ENCODE data around the gene IKZF3. TPM values are rescaled to one million over a fixed set of nuclear protein-coding genes. Genes with fewer than 3 reads are reported as not detected.

The IKZF3 gene
- total RNA-seq, 4 donors from 2014 or later, result 0.30 to 1.9 (median 1.0) TPM

- Histone ChIP-seq H3K9me3 (peaks cover 0 to 38% (median 7%) of the 10 kb centered on the region in 4 donors), H3K4me1 (no peaks in the 10 kb centered on the region), H3K27ac (no peak overlapping the region), H3K4me3 (no peak overlapping the region), H3K36me3 (no peaks in the 10 kb centered on the region), H3K27me3 (no peaks in the 10 kb centered on the region)
- no peak for DNase-seq (ENCODE audit: low spot score in 2 of 2)
- TF ChIP-seq CTCF (IDR thresholded peaks at IDR 0.05) (no peak), POLR2A (IDR thresholded peaks at IDR 0.05) (no peak), EP300 (IDR thresholded peaks at IDR 0.05) (no peak)
- 91 to 96% methylated on average over 10 to 17 of the region's 17 CpGs for WGBS, 2 donors
Measured at GRCh38 chr17:39835038-39835786, 28.9 kb downstream of the IKZF3 start.

GRCh38 chr17:39834017-39834416 lies 30.1 kb downstream of the IKZF3 start:
- peaks cover 0 to 38% (median 7%) of the 10 kb centered on the region in 4 donors for H3K9me3 ChIP-seq
- H3K27me3 ChIP-seq, result no peaks in the 10 kb centered on the region
- TF ChIP-seq POLR2A (IDR thresholded peaks at IDR 0.05) (no peak), CTCF (IDR thresholded peaks at IDR 0.05) (no peak), EP300 (IDR thresholded peaks at IDR 0.05) (no peak)
- H3K4me1 ChIP-seq, result no peaks in the 10 kb centered on the region
- H3K4me3 ChIP-seq, result no peak overlapping the region
- no peak for DNase-seq (ENCODE audit: low spot score in 2 of 2)
- H3K27ac ChIP-seq, result no peak overlapping the region
- H3K36me3 ChIP-seq, result no peaks in the 10 kb centered on the region

GRCh38 chr17:39831588-39831987 lies 32.5 kb downstream of the IKZF3 start:
- Histone ChIP-seq H3K4me1 (no peaks in the 10 kb centered on the region), H3K9me3 (peaks cover 0 to 17% (median 0%) of the 10 kb centered on the region in 4 donors), H3K36me3 (no peaks in the 10 kb centered on the region), H3K4me3 (no peak overlapping the region), H3K27ac (no peak overlapping the region), H3K27me3 (peaks cover 0 to 11% of the 10 kb centered on the region in 2 donors)
- TF ChIP-seq CTCF (IDR thresholded peaks at IDR 0.05) (no peak), EP300 (IDR thresholded peaks at IDR 0.05) (no peak), POLR2A (IDR thresholded peaks at IDR 0.05) (no peak)
- WGBS, 2 donors, result 79% methylated on average over 2 of the region's 2 CpGs
- no peak for DNase-seq (ENCODE audit: low spot score in 2 of 2)

- Histone ChIP-seq H3K4me3 (no peak overlapping the region), H3K27me3 (peaks cover 0 to 16% of the 10 kb centered on the region in 2 donors), H3K9me3 (peaks cover 0 to 9% (median 0%) of the 10 kb centered on the region in 4 donors), H3K4me1 (no peaks in the 10 kb centered on the region), H3K27ac (no peak overlapping the region), H3K36me3 (no peaks in the 10 kb centered on the region)
- TF ChIP-seq CTCF (IDR thresholded peaks at IDR 0.05) (no peak), EP300 (IDR thresholded peaks at IDR 0.05) (no peak), POLR2A (IDR thresholded peaks at IDR 0.05) (no peak)
- WGBS, 2 donors, result 89 to 93% methylated on average over 4 of the region's 4 CpGs
- DNase-seq (ENCODE audit: low spot score in 2 of 2), result no peak
Measured at GRCh38 chr17:39828443-39828842, 35.7 kb downstream of the IKZF3 start.

- peaks cover 0 to 15% (median 0%) of the 10 kb centered on the region in 4 donors for H3K9me3 ChIP-seq
- TF ChIP-seq CTCF (IDR thresholded peaks at IDR 0.05), result no peak
- WGBS, 2 donors, result 87 to 96% methylated on average over 2 of the region's 2 CpGs
- peaks cover 0 to 22% of the 10 kb centered on the region in 2 donors for H3K27me3 ChIP-seq
- H3K27ac ChIP-seq, result no peak overlapping the region
- no peak for DNase-seq (ENCODE audit: low spot score in 2 of 2)
- no peak overlapping the region for H3K4me3 ChIP-seq
- no peaks in the 10 kb centered on the region for H3K36me3 ChIP-seq
- H3K4me1 ChIP-seq, result no peaks in the 10 kb centered on the region
Measured at GRCh38 chr17:39826334-39826733, 37.8 kb downstream of the IKZF3 start.
